ENCODE data around the gene SHISA2.

Gene SHISA2

GRCh38 chr13:26034018-26034417, 17.8 kb downstream of the SHISA2 start:
- H3K4me3 ChIP-seq (ENCODE audit: low read depth, low read length) = no peak overlapping the region
- no peak for TF ChIP-seq CTCF (IDR thresholded peaks at IDR 0.05; ENCODE audit: control insufficient read depth, extremely low read depth, insufficient read depth)
- DNase-seq (ENCODE audit: low read depth) = no peak

DNA sequence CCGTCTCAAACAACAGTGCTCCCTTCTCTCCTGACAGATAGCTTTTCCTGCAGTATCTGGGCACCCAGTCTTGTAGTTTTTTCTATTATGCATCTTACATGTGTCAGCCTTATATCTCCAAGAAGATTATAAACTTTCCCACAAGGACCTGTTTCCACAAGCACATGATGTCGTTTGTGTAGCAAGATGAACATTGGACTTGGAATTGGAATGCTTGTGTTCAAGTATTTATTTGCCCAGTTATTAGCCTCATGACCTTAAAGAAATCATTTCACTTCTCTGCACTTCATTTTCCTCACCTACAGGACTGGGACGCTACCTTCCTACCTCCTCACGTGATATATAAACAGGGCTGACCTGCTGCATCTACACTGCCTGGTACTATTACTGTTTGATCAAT, 21.5 kb downstream of the SHISA2 start:
- DNase-seq (ENCODE audit: low read depth) = no peak
- no peak overlapping the region for H3K4me3 ChIP-seq (ENCODE audit: low read depth, low read length)
- TF ChIP-seq CTCF (IDR thresholded peaks at IDR 0.05; ENCODE audit: control insufficient read depth, extremely low read depth, insufficient read depth) = no peak

DNA sequence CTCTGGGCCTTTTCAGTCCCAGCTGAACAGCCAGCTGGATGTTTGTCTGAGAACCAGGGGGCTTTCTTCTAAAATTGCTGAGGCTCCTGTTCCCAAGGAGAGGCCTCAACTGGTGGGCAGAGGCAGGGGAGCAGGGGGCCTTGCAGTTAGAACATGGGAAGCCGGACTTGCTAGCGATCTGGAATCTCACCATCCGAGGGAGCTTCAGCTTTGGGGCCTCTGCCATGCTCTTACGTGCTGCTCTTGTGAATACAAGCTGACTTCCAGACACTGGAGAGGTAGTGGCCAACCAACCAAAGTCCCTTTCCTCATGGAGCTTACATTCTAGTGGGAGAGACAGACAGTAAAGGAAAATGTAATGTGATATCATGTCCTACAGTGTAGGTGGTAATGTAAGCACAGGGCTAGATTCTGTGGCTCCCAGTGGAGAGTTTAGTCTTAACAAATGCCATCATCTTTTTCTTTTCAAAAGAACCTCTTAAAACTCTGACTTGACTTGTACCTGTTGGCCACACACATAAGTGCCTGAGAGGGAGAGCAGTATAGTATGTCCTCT, 22.2 kb downstream of the SHISA2 start:
- TF ChIP-seq CTCF (IDR thresholded peaks at IDR 0.05; ENCODE audit: control insufficient read depth, extremely low read depth, insufficient read depth) = no peak
- H3K4me3 ChIP-seq (ENCODE audit: low read depth, low read length) = no peak overlapping the region
- DNase-seq (ENCODE audit: low read depth) = no peak

GRCh38 chr13:26026211-26026610, 25.6 kb downstream of the SHISA2 start:
- no peak for TF ChIP-seq CTCF (IDR thresholded peaks at IDR 0.05; ENCODE audit: control insufficient read depth, extremely low read depth, insufficient read depth)
- H3K4me3 ChIP-seq (ENCODE audit: low read depth, low read length) = no peak overlapping the region
- no peak for DNase-seq (ENCODE audit: low read depth)

- DNase-seq (ENCODE audit: low read depth) = no peak
- no peak for TF ChIP-seq CTCF (IDR thresholded peaks at IDR 0.05; ENCODE audit: control insufficient read depth, extremely low read depth, insufficient read depth)
- no peak overlapping the region for H3K4me3 ChIP-seq (ENCODE audit: low read depth, low read length)
Measured at GRCh38 chr13:26025771-26026170, 26.0 kb downstream of the SHISA2 start.

- H3K4me3 ChIP-seq (ENCODE audit: low read depth, low read length) = no peak overlapping the region
- no peak for TF ChIP-seq CTCF (IDR thresholded peaks at IDR 0.05; ENCODE audit: control insufficient read depth, extremely low read depth, insufficient read depth)
- DNase-seq (ENCODE audit: low read depth) = no peak
Measured at GRCh38 chr13:26025196-26025595, 26.6 kb downstream of the SHISA2 start.

DNA sequence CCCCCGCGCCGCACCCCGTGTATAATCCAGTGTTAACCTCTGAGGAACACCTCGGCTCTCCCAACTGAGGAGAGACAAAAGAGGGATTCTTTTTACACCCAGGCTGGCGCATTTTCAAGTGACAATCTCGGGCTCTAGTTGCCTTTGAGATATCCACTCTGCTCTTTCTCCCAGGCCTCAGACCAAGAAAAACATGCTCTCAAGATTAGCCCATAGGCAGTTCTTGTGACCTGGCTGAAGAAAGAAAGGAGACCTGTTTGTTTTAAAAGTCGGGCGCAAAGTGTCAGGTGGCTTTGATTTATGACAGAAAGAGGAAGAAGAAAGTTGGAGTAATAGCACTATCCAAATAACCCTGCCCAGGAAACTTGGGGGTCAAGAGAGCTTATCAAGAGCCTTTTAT, 27.3 kb downstream of the SHISA2 start:
- DNase-seq (ENCODE audit: low read depth) = no peak
- no peak for TF ChIP-seq CTCF (IDR thresholded peaks at IDR 0.05; ENCODE audit: control insufficient read depth, extremely low read depth, insufficient read depth)
- no peak overlapping the region for H3K4me3 ChIP-seq (ENCODE audit: low read depth, low read length)

Measured in LNCaP clone FGC (cell line).